Smooth muscle cell of the brain vasculature (primary cell): ENCODE data around the gene COP1.
"Not testable (repeated sequence)": the region's sequence is repeated elsewhere in the genome, so short reads cannot be mapped to it uniquely, and the experiment has no call there.

ENCODE experiments used
- DNase-seq: peaks from one replicate; pipeline ENCODE4 v3.0.0-alpha.2; 2012; ENCODE audit warnings: low read depth, low spot score

Gene COP1

GRCh38 chr1:176134666-176135065 lies 72.4 kb downstream of the COP1 start:
- DNase-seq: no peak

- DNase-seq: no peak
Measured at GRCh38 chr1:176122282-176122681, 84.8 kb downstream of the COP1 start.

GRCh38 chr1:176119549-176119948 lies 87.5 kb downstream of the COP1 start:
- no peak for DNase-seq

GRCh38 chr1:176118985-176119384 lies 88.1 kb downstream of the COP1 start:
- DNase-seq: no peak

GRCh38 chr1:176111835-176112234 lies 95.3 kb downstream of the COP1 start:
- no peak for DNase-seq

GRCh38 chr1:176110203-176110602 lies 96.9 kb downstream of the COP1 start:
- DNase-seq: no peak

GRCh38 chr1:176102768-176103350 lies 104.2 kb downstream of the COP1 start:
- DNase-seq: no peak

- peak; percentile 6 for DNase-seq
Measured at GRCh38 chr1:176101951-176102642, 105.0 kb downstream of the COP1 start.

- no peak for DNase-seq
Measured at GRCh38 chr1:176098560-176098959, 108.5 kb downstream of the COP1 start.

- DNase-seq: no peak
Measured at GRCh38 chr1:176096015-176096414, 111.1 kb downstream of the COP1 start.

- no peak for DNase-seq
Measured at GRCh38 chr1:176090766-176091165, 116.3 kb downstream of the COP1 start.

GRCh38 chr1:176087746-176088145 lies 119.3 kb downstream of the COP1 start:
- not testable (repeated sequence) for DNase-seq

GRCh38 chr1:176073524-176074157 lies 133.4 kb downstream of the COP1 start:
- DNase-seq: peak; percentile 62

GRCh38 chr1:176068901-176069300 lies 138.2 kb downstream of the COP1 start:
- no peak for DNase-seq

GRCh38 chr1:176068256-176068655 lies 138.8 kb downstream of the COP1 start:
- no peak for DNase-seq

GRCh38 chr1:176066709-176067108 lies 140.4 kb downstream of the COP1 start:
- DNase-seq: no peak

GRCh38 chr1:176058686-176059085 lies 148.4 kb downstream of the COP1 start:
- no peak for DNase-seq

GRCh38 chr1:176056312-176056711 lies 150.8 kb downstream of the COP1 start:
- DNase-seq: no peak

GRCh38 chr1:176055398-176055797 lies 151.7 kb downstream of the COP1 start:
- DNase-seq: no peak

GRCh38 chr1:176051902-176052518 lies 155.1 kb downstream of the COP1 start:
- DNase-seq: no peak

- no peak for DNase-seq
Measured at GRCh38 chr1:176051402-176051801, 155.7 kb downstream of the COP1 start.

- no peak for DNase-seq
Measured at GRCh38 chr1:176049582-176049981, 157.5 kb downstream of the COP1 start.

- DNase-seq: no peak
Measured at GRCh38 chr1:176046926-176047325, 160.2 kb downstream of the COP1 start.
